Neural crest cell (in vitro differentiated cells): Measurements from ENCODE around the gene FEN1. TPM values are rescaled to one million over a fixed set of nuclear protein-coding genes. Genes with fewer than 3 reads are reported as not detected.

Source experiments
- DNase-seq: peaks from one replicate; pipeline ENCODE4 v3.0.0; 2021; ENCODE audit warnings: low read depth, mixed read lengths, low spot score
- H3K27ac Mint-ChIP-seq: one replicate; pipeline ENCODE4 v1.8.0; 2021; ENCODE audit warnings: mild to moderate bottlenecking, mixed read lengths; ENCODE audit not compliant: unreplicated experiment
- H3K27me3 Mint-ChIP-seq: 2 replicates; pipeline ENCODE4 v1.8.0; 2021; ENCODE audit warnings: low read depth, mild to moderate bottlenecking, mixed read lengths
- H3K36me3 Mint-ChIP-seq: 2 replicates; pipeline ENCODE4 v1.8.0; 2021; ENCODE audit warnings: low read depth, mild to moderate bottlenecking, mixed read lengths
- H3K4me1 Mint-ChIP-seq: 2 replicates; pipeline ENCODE4 v1.8.0; 2021; ENCODE audit warnings: mixed read lengths
- H3K4me3 Mint-ChIP-seq: one replicate; pipeline ENCODE4 v1.8.0; 2021; ENCODE audit warnings: mild to moderate bottlenecking, mixed read lengths
- H3K9me3 Mint-ChIP-seq: 2 replicates; pipeline ENCODE4 v1.8.0; 2021; ENCODE audit warnings: mixed read lengths
- total RNA-seq: library from RNA; stranded (reverse); gene quantifications from 2 replicates; pipeline ENCODE4 v1.2.1, GENCODE V29; 2021
- TF ChIP-seq, protein P1 (sequence below): fragments of 200-600 bp; sonication (generic); conservative IDR thresholded peaks from 2 replicates; pipeline ENCODE4 v1.5.0; 2021; ENCODE audit warnings: antibody characterized with exemption, mild to moderate bottlenecking

Gene FEN1
- total RNA-seq, 1 donor from 2014 or later = 99.6 TPM

DNA sequence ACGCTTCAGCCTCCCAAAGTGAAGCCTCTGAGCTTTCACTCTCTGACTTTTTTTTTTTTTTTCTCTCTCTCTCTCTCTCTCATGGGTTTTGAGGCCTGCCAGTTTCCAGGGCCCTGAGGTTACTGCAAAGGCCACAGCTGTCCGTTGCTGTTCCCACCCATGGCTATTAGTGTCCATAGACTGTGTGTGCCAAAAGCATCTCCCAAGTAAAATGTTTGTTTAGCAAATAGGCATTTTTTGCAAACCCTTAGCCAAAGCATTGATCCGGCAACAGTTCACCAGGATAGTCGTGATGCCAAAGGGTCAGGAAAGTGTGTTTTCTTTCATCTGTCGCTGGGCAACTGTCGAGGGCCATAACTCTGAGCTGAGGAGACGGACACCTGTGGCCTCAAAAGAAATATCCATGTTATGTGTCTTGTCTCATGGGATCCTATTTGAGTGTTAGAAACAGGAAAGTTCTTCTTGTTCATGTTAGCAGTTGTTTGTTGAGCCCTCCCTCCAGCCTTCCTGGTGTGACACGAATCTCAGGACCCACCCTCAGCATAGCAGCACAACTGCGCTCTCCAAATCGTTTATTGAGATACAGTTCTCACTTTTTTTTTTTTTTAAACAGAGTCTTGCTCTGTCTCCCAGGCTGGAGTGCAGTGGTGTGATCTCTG is 53.8 kb downstream of the FEN1 start:
- Mint-ChIP-seq H3K36me3 (peaks cover 49% of the 10 kb centered on the region), H3K27me3 (no peaks in the 10 kb centered on the region), H3K9me3 (no peaks in the 10 kb centered on the region), H3K4me1 (peaks cover 41% of the 10 kb centered on the region), H3K4me3 (no peak overlapping the region), H3K27ac (no peak overlapping the region)
- no peak for DNase-seq
- TF ChIP-seq, protein P1, sequence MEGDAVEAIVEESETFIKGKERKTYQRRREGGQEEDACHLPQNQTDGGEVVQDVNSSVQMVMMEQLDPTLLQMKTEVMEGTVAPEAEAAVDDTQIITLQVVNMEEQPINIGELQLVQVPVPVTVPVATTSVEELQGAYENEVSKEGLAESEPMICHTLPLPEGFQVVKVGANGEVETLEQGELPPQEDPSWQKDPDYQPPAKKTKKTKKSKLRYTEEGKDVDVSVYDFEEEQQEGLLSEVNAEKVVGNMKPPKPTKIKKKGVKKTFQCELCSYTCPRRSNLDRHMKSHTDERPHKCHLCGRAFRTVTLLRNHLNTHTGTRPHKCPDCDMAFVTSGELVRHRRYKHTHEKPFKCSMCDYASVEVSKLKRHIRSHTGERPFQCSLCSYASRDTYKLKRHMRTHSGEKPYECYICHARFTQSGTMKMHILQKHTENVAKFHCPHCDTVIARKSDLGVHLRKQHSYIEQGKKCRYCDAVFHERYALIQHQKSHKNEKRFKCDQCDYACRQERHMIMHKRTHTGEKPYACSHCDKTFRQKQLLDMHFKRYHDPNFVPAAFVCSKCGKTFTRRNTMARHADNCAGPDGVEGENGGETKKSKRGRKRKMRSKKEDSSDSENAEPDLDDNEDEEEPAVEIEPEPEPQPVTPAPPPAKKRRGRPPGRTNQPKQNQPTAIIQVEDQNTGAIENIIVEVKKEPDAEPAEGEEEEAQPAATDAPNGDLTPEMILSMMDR = no peak

Other genes with a start within 250 kb of the FEN1 start
- 3.8 and 4.1 TPM in 2 replicates for gene SYT7, start 211.8 kb upstream of the FEN1 start, total RNA-seq
- 19.7 and 21.0 TPM in 2 replicates for gene DAGLA, start 112.5 kb upstream of the FEN1 start, total RNA-seq
- gene MYRF, start 40.3 kb upstream of the FEN1 start, total RNA-seq = 3.5 and 3.9 TPM in 2 replicates
- 162 and 174 TPM in 2 replicates for gene TMEM258, start 312 bp upstream of the FEN1 start, total RNA-seq
- 245 and 248 TPM in 2 replicates for gene FADS1, start 24.1 kb downstream of the FEN1 start, total RNA-seq
- 939 and 976 TPM in 2 replicates for gene FADS2, start 35.4 kb downstream of the FEN1 start, total RNA-seq
- 13.6 and 17.0 TPM in 2 replicates for gene FADS3, start 98.6 kb downstream of the FEN1 start, total RNA-seq
- gene RAB3IL1, start 124.7 kb downstream of the FEN1 start, total RNA-seq = 1.0 and 3.4 TPM in 2 replicates
- gene BEST1, start 157.4 kb downstream of the FEN1 start, total RNA-seq = 0.52 and 0.96 TPM in 2 replicates
- 1,207 and 1,209 TPM in 2 replicates for gene FTH1, start 174.7 kb downstream of the FEN1 start, total RNA-seq